Fibroblast of skin of right biceps (primary cell): Measurements from ENCODE around the gene RNF223.
A peak's percentile ranks its signal among the peaks of the same experiment; 100 is the strongest.
"Not testable (repeated sequence)": the region's sequence is repeated elsewhere in the genome, so short reads cannot be mapped to it uniquely, and the experiment has no call there.

Experiments used
- DNase-seq: peaks from one replicate; pipeline ENCODE4 v3.0.0-alpha.2; 2013

Gene RNF223

GRCh38 chr1:1085911-1086841 is 12.1 kb upstream of the RNF223 start:
- no peak for DNase-seq

DNA sequence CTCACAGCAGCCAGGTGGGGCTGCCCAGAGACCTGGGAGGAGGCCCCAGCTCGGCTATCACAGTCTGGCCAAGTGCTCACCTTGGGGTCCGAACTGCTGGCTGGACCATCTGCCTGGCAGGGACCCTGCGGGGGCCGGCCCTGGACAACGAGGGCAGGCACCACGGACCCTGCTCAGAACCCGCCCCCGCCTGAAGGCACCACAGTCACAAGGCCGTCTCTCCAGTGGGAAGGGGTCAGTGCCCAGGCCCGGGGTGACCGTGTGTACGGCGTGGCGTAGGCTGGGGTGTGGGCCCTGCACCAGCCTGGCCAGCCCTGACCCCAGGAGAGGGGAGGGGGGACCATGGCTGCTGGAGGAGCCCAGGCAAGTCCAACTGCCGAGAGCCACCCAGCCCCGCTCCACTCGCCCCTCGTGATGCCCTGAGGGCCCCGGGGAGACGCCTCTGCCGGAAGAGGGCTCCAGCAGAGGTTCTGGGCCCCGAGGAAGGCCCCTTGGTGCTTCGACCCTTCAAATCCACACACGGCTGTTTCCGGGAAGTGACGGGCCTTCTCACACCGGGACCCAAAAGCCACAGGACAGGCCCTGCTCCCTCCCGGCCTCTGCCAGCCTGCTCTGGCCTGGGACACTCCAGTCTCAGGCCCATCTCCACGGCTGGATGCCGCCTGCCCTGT is 11.2 kb upstream of the RNF223 start:
- no peak for DNase-seq

DNA sequence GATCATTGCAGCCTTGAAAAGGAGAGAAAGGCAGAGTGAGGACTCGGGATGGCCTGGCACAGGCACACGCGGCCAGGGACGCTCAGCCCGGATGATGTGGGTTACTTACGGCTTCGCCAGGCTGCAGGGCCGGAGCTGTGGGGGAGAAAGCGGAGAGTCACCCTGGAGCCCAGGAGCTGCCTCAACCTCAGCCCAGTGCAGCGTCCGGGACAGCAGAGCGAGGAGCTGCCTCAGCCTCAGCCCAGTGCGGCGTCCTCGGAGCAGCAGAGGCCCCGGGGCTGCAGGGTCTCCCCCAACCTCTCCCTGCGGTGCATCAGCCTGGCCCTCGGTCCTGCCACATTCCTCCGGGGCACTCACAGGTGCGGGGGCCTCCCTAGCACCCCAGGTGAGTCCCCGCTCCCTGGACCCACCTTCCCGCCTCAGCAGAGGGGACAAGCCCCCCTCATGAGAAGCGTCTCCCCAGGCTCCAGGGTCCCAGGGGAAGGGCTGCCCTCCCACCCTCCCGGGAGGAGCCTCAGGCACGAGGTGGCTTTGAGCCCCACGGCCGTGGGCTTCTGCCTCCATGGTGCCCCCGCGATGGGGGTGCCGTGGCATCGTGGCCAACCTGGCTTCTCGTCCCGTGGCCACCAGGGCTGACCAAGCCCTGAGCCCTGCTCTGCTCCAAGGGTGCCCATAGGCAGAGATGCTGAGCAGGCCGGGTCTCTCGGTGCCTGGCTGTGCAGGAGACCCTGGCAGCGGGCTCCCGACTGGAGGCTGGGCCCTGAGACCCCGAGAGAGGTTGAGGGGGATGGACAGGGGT is 10.5 kb upstream of the RNF223 start:
- DNase-seq: no peak

DNA sequence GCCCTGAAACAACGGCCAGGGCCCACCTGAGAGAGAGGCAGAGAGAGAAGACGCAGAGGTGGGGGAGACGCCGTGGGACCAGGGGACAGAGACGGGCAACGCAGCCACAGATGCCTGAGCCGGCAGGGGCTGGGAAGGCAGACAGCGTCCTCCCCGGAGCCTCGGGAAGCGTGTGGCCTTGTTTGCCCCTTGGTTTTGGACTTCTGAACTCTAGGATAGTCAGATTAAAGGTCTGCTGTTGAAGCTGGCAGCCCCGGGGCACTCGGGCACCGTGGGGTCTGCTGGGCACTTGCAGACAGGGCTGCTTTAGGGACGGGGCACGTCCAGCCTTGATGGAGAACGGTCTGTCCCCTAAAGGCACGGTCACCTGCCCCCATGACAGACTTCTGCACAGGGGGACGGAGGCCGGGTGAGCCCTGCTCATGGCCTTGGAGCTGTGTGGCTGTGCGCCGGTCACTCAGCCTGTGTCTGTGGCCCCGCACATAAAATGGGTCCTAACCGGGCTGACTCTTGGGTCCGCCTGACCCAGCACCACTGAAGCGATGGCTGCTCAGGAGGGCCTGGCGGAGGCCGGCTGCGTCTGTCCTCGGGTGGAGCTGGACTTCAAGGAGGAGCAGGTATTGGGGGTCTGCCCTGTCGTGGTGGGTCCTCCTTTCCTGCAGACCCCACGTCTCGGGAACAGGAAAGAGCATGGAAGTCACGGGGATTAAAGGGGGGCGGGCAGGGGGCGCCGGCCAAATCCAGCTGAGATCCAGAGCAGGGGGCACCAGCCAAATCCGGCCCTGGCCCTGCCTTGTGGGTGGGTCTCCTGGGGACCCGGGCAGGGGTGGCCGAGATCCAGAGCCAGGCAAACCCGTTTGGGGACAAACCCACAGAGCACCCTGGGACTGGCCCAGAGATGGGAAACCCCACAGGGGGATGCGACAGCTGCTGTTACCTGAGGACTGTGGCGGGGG is 9.6 kb upstream of the RNF223 start:
- DNase-seq: no peak

DNA sequence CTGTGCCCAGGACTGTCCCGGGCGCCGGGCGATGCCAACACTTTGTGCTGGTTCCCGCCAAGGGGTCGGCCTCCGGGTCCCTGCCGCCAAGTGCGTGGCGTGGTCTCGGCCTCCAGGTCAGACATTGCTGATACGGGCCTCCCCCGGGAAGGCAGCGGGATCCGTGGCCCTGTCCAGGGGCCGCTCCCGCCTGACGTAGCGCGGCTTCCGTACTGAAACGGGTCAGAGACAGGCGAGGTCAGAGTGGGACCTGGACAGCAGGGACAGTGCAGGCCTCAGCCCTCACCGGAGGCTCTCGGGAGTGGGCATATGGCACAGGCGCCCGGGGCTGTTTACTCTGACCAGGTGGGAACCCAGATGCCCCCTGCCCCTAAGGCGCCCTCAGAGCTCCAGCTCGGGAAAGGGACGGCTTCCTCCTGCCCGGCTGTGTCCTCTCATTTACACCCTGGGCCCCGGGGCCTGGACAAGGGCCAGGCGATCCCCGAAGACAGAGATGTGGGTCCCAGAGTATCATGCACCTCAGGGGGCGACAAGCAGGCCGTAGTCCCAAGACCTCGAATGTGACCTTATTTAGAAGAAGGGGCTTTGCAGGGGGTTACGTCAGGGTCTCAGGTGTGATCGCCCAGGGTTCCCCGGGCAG is 8.8 kb upstream of the RNF223 start:
- no peak for DNase-seq

DNA sequence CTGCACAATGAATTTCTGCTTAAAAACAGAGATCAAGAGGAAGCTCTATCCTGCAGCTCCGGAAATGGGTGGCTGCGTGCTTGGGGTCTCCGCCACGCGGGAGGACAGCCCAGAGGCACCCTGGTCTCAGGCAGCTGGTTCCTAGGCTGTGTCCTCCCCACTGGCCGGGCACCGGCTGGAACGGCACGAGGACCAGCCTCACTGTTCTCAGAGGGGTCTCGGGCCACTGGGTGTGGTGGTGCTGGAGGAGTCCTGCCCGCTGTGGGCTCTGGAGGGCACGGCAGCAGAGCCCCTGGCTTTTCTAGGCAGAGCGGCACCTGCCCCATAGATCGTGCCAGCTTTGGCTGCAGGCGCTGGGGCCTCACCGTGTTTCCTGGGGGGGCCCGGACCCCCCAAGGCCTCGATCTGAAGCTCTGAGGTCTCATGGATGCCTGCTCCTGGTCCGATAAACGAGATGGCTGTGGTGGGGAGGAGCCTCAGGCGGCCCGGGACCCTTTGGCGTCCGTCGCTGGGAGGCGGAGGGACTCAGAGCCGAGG is 8.2 kb upstream of the RNF223 start:
- no peak for DNase-seq

- DNase-seq: no peak
These were observed 7.5 kb upstream of the RNF223 start for GRCh38 chr1:1081311-1082238.

GRCh38 chr1:1080951-1081310 is 6.8 kb upstream of the RNF223 start:
- no peak for DNase-seq

DNA sequence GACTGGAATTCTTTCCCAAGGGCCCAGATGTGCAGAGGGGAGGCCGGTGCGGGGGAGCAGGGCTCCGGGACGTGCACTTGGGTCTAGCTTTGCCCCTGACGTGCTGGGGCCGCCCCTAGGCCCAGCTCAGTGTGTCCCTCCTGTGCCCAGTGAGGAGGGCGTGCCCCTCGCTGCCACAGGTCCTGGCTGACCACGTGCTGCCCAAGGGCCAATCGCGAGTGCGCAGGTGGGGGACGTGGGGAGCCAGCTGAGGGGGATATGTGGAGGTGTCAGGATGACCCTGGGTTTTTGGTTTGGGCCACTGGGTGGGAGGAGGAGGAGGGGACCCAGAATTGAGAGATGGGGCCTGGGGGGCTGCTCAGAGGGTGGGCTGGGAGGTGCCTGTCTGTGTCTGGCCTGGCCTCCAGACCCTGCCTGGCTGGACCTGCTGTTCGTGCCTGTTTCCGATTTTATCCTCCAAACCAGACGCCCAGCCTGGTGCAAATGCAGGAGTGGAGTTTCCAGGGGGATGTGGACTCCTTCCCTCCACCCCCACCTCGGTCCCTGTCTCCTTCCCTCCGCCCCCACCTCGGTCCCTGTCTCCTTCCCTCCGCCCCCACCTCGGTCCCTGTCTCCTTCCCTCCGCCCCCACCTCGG is 6.1 kb upstream of the RNF223 start:
- DNase-seq: peak; percentile 72

DNA sequence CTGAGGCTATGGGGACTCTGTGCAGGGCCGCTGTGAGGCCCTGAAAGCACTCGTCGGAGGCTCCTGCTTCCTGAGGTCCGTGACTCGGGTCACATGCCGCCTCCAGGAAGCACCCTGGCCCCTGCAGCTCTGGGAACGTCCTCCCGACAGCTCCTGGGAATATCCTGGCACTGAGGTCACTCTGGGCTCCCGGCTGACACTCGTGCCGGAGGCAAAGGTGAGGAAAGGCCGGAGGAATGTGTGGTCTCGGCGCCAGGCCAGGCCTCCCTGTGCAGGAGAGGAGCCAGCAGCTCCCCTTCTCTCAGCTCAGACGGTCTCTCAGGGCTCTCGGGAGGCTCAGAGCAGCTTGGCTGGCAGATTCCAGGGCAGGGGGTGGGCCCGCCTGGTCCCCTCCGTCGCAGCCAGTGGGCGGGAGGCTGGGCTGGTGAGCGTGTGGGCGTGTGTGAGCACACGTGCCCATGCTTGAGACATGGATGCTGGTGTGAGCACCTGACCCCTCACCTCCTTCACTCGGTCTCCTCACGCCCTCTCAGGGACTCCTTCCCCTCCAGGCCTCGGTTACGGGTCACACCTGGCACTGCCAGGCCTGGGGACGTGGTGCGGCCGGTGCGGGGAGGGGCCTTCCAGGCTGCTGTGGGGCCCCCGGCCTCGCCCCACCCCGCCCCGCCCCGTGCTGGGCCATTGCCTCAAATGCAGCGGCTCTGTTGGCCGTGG is 5.5 kb upstream of the RNF223 start:
- DNase-seq: peak; percentile 91

DNA sequence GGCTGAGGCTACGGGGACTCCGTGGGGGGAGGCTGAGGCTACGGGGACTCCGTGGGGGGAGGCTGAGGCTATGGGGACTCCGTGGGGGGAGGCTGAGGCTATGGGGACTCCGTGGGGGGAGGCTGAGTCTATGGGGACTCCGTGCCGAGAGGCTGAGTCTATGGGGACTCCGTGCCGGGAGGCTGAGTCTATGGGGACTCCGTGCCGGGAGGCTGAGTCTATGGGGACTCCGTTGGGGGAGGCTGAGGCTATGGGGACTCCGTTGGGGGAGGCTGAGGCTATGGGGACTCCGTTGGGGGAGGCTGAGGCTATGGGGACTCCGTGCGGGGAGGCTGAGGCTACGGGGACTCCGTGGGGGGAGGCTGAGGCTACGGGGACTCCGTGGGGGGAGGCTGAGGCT is 3.3 kb upstream of the RNF223 start:
- DNase-seq: not testable (repeated sequence)

- DNase-seq: no peak
These were observed 1.2 kb upstream of the RNF223 start for GRCh38 chr1:1075148-1075935.

DNA sequence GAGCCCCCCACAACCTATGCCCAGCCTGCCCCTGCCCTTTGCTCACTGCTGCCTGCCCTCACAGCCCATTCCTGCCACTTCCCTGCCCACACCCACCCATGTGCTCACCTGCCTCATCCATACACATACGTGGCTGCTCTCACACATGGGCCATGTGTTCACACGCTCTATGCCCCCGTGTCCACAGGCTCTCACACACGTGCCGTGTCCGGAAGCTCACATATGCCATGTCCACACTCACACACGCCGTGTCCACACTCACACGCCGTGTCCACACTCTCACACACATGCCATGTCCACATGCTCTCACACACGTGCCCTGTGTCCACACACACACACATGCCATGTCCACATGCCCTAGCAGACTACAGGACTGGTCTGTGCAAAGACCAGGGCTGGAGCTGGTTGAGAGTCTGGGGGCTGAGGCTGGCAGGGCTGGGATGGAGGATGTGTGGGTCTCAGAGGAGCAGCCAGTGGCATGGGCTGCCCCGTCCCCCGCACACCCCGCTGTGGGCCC is 583 bp upstream of the RNF223 start:
- DNase-seq: no peak

DNA sequence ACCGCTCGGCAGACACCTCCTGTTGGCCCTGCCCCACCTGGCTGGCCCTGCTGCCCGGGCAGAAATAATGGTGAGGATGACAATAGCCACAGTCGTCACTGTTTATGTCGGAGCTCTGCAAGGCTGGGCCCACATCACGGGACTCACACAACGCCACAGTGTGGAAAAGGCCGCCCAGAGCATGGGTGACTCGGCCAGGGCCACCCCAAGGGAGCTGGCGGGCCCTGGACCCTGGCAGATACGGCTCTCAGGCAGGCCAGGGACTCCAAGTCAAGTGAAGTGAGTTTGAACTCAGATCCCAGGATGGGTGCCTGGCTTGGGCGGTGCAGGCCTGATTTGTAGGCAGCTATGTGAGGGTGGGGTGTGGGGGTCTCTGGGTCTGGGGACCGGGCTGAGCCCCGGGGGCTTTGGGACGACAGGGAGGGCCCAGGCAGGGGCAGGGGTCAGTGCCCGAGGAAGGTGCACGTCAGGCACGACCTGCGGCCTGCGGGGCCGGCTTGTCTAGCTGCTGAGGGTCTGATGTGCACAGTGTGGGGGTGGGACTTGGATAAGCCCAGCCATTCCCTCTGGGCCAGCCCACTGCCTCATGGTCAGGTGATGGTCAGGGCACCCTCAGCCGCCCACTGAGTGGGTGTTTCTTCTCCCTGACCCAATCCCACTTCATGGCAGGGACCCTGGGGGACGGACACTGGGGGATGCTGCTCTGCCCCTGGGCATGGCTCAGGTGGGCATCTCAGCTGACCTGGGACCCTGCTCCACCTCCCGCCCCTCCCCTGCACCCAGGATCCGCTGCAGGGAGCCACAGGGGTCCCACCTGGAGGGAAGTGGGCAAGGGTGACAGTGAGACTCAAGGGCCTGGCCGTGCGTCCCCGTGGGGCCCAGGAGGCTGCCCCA is 1.0 kb downstream of the RNF223 start:
- no peak for DNase-seq

- DNase-seq: no peak
These were observed 1.7 kb downstream of the RNF223 start for GRCh38 chr1:1072299-1072848.

DNA sequence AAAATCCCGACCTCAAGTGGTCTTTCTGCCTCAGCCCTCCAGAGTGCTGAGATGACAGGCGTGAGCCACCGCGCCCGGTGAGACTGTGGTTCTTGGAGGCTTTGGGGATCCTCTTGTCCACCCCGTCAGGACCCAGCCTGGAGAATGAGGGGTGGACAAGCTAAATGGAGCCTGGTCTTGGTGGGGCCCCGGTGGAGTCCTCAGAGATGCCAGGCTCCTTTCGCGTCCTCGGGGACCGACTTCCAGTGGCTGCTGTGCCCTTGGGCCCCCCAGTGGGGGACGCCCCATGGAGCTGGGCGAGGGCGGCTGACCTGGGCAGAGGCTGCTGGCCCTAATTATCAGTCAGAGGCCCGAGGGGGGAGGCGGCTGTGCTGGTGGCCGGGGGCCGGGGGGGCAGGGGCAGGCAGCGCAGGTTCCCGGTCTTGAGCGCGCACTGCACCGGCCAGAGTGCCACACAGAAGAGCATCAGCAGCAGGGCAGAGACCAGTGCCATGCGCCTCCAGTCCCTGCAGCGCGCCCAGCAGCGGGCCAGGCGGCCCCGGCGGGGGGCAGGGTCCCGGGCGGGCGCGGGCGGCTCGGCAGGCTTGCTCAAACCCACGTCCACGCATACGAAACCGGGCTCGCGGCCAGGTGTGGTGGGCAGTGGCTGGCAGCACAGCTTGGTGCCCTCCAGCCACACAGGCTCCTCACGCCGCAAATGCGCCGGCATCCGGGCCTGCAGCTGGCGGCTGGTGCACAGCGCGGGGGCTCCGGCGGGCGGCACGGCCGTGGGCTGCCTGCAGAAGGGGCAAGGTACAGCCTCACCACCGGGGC is 2.4 kb downstream of the RNF223 start:
- no peak for DNase-seq
